Fibroblast of skin of abdomen (primary cell): ENCODE measurements around the gene COMMD3.
A peak's percentile ranks its signal among the peaks of the same experiment; 100 is the strongest.

Source experiments
- DNase-seq: peaks from one replicate; pipeline ENCODE4 v3.0.0-alpha.2; 2013

The COMMD3 gene

DNA sequence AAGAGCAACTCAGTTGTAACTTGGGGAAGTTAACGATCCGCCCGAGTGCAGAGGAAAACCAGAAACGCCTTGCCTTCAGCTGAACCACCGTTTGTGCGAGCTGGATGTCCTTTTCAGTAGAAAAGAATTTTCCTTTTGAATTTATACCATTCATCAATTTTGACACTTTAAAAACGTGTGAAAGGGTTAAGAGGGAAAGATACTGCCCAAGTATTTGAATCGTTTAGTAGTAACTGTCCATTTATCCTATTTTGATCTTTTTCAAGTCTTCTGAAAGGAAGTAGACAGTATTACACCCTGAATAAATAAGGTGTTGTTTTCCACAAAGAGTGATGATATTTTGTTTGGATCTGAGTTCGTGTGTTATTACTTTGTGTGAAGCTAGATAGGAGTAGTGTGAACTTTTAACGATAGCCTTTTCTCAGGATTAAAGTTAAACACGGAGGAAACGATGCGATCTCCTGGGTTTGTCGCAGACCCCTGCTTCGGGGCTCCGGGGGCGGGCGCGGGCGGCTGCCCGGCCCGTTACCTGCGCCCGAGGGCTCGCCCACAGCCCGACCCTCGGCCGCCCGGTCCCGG is 3.9 kb downstream of the COMMD3 start:
- no peak for DNase-seq

GRCh38 chr10:22320591-22321155 is 4.5 kb downstream of the COMMD3 start, which contains the start of gene BMI1:
Gene BMI1, plus strand, starts transcription at chr10:22321099. Its CDS starts 5,351 bp downstream, at chr10:22326450.
- peak; percentile 85 for DNase-seq

DNA sequence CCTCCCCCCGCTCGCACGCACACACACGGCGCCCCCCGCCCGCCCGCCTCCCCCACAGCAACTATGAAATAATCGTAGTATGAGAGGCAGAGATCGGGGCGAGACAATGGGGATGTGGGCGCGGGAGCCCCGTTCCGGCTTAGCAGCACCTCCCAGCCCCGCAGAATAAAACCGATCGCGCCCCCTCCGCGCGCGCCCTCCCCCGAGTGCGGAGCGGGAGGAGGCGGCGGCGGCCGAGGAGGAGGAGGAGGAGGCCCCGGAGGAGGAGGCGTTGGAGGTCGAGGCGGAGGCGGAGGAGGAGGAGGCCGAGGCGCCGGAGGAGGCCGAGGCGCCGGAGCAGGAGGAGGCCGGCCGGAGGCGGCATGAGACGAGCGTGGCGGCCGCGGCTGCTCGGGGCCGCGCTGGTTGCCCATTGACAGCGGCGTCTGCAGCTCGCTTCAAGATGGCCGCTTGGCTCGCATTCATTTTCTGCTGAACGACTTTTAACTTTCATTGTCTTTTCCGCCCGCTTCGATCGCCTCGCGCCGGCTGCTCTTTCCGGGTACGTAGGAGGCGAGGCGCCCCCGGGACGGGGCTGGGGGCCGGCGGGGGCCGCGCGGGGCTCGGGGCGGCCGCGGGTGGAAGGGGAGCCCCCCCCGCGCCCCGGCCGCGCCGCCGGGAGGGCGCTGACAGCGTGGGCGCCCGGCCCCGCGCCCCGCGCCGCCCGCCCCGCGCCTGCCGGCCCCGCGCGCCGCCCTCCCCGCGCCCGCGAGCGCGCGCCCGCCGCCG is 5.2 kb downstream of the COMMD3 start:
- peak; percentile 73 for DNase-seq

GRCh38 chr10:22321924-22322640 is 5.9 kb downstream of the COMMD3 start:
- DNase-seq = no peak

DNA sequence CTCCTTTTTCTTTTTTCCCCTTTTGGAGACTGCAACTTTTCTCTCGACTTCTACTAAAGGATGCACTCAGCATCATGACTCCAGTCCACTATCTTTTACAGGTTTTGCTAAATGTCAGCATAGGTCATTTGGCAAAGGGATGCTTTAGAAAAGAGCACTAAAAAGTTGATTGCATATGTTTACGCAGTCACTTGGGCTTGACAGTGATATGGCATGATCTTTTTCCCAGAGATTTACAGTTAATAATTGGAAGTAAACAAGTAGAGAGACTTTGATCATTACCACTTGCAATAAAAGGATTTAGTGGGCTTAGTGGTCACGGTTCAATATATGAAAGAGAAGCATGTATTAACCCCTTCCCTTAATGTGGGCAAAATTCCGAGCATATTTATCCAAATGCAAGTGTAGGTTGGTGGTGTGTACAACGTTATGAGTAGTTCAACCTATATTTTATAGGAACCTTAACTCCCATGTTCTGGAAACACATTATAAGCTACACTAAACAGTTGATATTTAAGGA is 6.5 kb downstream of the COMMD3 start:
- DNase-seq = no peak

DNA sequence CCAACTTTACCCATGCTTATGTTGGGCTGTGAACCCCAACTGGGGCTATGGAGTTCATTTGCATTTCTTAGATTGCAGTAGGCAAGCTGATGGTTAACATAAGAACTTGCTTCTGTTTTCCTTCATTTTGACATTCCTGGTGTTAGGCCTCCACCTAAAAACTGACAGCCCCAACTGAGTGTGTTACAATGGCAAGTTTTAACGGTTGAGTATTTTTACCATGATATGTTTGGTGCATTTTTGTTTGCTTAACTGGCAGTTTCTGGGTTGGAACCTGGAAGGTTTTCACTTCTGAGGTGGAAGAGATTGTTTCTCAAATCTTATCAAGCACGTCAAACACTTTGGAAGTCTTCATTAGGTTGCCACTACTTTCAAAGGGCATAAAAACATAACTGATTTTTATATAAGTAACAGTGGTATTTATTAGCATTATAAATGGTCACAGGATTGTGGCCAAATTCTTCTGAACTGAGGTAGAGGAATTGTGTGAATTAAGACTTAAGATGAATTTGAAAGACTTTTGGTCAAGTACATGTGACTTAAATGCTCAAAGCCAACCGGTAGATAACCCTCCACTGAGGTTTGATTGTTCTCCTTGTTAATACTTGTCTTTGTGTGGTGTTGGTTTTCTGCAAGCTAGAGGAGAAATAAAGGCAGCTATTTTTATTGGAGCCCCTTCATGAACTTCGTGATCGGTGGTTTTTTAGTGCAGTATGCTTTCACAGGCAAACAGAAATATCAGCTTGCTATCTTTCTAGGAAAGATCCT is 7.5 kb downstream of the COMMD3 start:
- DNase-seq = no peak

GRCh38 chr10:22324413-22324812 is 8.2 kb downstream of the COMMD3 start:
- no peak for DNase-seq

DNA sequence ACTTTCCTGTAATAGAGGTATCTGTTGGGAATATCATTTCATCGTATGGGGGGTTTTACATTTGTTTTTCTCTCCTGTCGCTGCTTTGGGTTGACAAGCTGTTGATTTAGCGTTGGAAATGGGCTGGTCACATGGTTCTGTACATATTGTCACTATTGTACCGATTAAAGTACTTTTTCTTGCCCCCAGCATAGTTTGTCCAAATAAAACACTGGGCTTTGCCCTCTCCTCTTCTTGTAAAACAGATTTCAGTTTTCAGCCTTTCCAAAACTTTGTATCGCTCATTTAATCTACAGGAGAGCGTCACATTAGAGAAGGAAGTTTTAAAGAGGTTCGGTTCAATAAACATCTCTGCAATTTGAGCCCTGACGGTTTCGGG is 8.7 kb downstream of the COMMD3 start:
- no peak for DNase-seq

DNA sequence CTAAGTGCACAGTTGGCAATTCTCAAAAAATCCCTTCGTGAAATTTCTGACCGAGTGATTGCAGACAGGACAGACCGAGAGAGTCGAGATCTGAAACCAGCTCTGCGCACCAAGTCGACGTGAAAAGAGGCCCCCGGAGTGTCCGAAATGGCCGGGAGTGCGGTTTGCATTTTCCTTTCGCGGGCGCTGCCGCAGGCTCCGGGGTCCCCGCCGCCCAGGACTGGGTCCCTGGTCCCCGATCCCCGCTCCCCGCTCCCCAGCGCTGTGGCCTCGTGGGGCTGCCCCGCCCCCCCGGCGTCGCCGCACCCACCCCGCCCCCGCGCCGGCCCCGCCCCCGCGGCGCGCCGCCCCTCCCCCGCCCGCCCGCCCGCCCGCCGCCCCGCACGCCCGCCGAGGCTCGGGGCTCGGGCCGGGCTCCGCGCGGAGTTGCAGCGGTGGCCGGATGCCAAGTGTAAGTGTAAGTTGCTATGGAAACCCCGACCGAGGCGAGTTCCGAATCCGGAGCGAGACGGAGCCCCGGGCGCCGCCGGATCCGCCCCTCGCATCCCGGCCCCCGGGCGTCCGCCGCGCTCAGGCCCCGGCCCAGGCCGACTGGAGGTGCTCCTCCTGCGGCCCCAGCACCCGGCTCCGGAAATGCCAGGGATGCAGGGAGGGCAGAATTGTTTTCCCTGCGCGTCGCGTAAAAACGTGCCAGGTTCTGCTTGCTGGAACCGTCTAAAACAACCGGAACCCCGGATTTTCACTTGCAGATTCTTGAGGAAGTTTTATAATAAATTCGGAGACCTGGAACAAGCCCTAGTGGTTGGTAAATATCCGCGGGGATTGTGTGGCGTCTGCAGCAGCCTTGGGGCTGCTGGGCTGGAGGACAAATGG is 9.3 kb downstream of the COMMD3 start:
- peak; percentile 71 for DNase-seq

GRCh38 chr10:22326145-22326702 is 10.0 kb downstream of the COMMD3 start:
- DNase-seq = peak; percentile 37

GRCh38 chr10:22329150-22329549 is 13.0 kb downstream of the COMMD3 start:
- DNase-seq = no peak

DNA sequence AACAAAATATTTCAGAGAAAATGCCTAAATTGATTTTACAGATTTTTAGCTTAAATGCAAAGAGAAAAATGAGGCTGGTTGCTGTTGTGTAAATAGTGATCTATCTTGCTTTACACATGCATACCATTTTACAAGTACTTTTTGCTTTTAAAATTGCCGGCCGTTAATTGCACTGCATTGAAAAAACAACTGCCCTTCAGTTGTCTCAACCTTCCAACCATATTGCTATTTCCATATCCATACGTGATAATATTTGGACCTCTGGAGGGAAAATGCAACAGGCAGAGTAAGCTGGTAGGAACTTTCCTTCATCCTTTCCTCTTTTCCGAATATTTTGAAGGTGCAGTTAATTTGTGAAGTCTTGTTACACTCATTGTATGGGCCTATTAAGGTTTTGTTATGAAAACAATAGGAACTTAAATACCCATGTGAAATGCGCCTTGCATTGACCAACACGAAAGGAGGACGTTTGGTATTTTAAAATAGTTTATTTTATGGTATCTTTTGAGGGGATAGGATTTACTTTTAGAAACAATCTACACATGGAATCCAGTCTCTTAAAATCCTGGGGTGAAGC is 16.0 kb downstream of the COMMD3 start:
- no peak for DNase-seq

- DNase-seq = no peak
These were observed 17.2 kb downstream of the COMMD3 start for GRCh38 chr10:22333167-22333974.

- no peak for DNase-seq
These were observed 17.7 kb downstream of the COMMD3 start for GRCh38 chr10:22333975-22334282.

- DNase-seq = no peak
These were observed 18.4 kb downstream of the COMMD3 start for GRCh38 chr10:22334414-22335172.

GRCh38 chr10:22335173-22335933 is 19.2 kb downstream of the COMMD3 start:
- DNase-seq = peak; percentile 62

DNA sequence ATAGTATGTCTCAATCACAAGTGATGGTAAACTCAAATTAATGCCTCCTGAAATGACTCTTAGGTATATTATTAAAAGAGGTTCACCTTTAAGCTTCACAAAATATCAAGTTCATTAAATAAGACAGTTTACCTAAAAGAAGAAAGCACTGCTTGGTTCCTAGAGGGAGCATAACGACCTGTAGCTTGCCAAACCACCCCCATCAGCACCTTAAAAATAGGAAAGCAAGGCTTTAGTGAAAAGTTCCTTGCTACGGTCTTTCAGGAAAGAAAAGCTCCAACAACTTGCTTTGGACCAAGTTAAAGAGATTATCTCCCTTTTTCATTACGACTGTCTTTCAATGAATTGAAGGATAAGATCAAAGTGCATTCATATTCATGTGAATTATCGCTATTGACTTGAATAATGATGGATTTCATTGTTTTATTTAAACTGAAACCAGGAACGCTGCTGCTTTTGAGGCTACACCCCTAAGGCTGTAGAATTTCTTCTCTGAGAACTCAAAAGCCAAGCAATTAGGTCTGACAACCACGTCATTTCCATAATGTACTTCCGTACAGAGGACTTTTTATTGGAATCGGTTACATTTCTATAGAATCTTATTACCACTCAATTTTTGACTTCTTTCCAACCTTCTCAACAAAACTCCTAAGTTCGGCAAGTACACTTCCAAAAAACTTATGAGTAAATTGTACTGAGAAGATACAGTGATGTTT is 22.2 kb downstream of the COMMD3 start:
- no peak for DNase-seq

GRCh38 chr10:22338931-22339330 is 22.7 kb downstream of the COMMD3 start:
- no peak for DNase-seq
